ENCODE results near the gene SINHCAF.

GRCh38 chr12:31322801-31323207, 3.1 kb downstream of the SINHCAF start:
- no peak for TF ChIP-seq NFRKB (IDR thresholded peaks at IDR 0.05; ENCODE audit: low read depth)
- no peak for TF ChIP-seq XRCC3 (IDR thresholded peaks at IDR 0.05)
- TF ChIP-seq PHF8 (IDR thresholded peaks at IDR 0.05; ENCODE audit: borderline replicate concordance, low read length): no peak
- TF ChIP-seq GMEB1 (CRISPR knock-in tag; IDR thresholded peaks at IDR 0.05): no peak
- no peak for TF ChIP-seq GABPB1 (CRISPR knock-in tag; IDR thresholded peaks at IDR 0.05)
- TF ChIP-seq POLR2B (IDR thresholded peaks at IDR 0.05; ENCODE audit: low read depth, partially characterized antibody): no peak
- no peak for TF ChIP-seq MITF (IDR thresholded peaks at IDR 0.05)

Data from K562 (cell line).